ENCODE results near the gene SMC6. TPM values are rescaled to one million over a fixed set of nuclear protein-coding genes. Genes with fewer than 3 reads are reported as not detected.
A peak's percentile ranks its signal among the peaks of the same experiment; 100 is the strongest.

Gene SMC6
- polyA plus RNA-seq, 1 donor from 2014 or later: 43.8 TPM

DNA sequence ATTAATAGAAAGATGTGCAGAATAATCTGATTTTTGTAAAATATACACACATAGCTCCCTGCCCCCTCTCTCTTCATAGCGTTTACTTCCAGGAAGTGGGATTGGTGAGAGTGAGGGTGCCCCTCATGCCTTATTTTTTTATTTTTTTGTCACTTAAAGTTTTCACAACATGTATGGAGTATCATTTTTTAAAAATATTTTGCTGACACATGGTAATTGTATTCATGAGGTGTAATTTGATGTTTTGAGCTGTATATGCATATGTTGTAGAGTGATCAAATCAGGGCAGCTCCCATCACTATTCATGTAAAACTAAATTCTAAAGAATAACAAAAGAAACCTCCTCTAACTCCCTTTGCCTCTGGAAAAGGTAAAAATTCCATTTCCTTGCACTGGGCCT is 138.5 kb downstream of the SMC6 start:
- Mint-ChIP-seq H3K36me3 (peaks cover 2% of the 10 kb centered on the region), H3K9me3 (no peaks in the 10 kb centered on the region), H3K4me3 (no peak overlapping the region), H3K27ac (peak overlapping the region in 1 of 3 donors; percentile 14), H3K27me3 (peaks cover 15% of the 10 kb centered on the region), H3K4me1 (no peaks in the 10 kb centered on the region)

GRCh38 chr2:17614174-17614930 is 139.3 kb downstream of the SMC6 start:
- Mint-ChIP-seq H3K27ac (peak overlapping the region in 1 of 3 donors; percentile 14), H3K4me3 (no peak overlapping the region), H3K9me3 (no peaks in the 10 kb centered on the region), H3K36me3 (peaks cover 2% of the 10 kb centered on the region), H3K27me3 (peaks cover 12% of the 10 kb centered on the region), H3K4me1 (no peaks in the 10 kb centered on the region)

Other genes starting within 250 kb of the SMC6 start
- not detected for gene RAD51AP2, start 235.4 kb downstream of the SMC6 start, polyA plus RNA-seq
- not detected for gene VSNL1, start 213.1 kb downstream of the SMC6 start, polyA plus RNA-seq
- 3.2 TPM for gene GEN1, start 328 bp upstream of the SMC6 start, polyA plus RNA-seq
- not detected for gene MSGN1, start 62.6 kb upstream of the SMC6 start, polyA plus RNA-seq
- not detected for gene KCNS3, start 124.9 kb upstream of the SMC6 start, polyA plus RNA-seq